Iris pigment epithelial cell (primary cell): ENCODE results near the gene COL21A1.
"Not testable (repeated sequence)": the region's sequence is repeated elsewhere in the genome, so short reads cannot be mapped to it uniquely, and the experiment has no call there.

ENCODE experiments used
- DNase-seq: peaks from one replicate; pipeline ENCODE4 v3.0.0-alpha.2; 2011; ENCODE audit warnings: low read depth

The COL21A1 gene

DNA sequence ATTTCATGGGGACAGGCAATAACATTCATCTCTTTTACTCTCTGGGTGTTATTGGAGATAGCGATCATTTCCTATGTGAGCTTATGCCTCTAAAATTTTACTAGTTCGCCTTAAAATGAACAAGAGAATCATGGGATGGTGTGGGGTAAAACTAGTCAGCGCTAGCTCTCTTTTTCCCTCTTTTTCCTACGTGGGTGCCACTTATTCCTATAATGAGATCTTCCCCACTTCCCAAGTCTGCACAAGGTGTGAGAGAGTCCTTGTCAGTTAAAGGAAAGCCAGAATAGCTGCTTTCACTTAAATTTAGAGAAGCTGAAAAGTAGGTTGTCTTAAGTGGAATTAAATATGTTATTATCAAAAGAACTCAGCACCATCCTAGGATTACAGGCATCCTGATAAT, 198.8 kb downstream of the COL21A1 start:
- DNase-seq: no peak

DNA sequence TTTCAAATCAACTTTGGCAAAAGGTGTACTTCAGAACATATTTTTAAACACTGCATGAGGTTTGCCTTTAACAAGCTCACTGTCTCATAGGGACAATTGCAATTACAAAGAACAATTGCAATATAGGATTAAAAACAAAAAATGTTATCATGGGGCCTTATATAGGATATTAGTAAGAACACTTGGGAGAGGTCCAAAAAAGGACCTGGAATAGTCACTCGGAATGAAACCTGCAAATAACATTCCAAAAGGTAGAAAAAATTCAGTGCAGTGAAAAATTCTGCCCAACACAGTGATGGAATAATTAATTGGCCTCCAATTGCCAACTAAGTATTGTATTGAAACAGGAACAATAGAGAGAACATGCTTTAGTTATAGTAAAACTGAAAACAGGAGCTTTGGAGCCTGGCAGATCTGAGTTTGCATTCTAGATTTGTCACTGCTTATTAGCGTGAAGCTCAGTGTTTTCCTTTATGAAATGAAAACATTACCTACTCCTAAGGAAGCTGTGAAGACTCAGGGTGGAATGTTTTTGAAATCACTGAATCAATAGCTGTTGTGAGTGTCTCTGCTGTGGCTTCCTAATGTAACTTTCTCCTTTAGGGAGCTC, 199.3 kb downstream of the COL21A1 start:
- DNase-seq: no peak

DNA sequence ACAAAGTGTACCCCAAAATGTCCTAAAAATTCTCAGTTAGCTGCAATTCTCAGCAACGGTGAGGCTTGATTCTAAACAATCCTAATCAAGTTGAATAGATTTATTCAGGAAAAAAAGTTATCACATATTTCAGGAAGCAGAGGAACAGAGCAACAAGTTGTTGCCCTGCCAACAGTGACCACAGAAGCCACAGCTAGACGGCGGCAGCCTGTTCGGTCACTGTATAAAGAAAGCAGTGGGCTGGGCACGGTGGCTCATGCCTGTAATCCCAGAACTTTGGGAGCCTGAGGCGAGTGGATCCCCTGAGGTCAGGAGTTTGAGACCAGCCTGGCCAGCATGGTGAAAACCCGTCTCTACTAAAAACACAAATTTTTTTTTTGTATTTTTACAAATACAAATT, 200.8 kb downstream of the COL21A1 start:
- peak; percentile 82 for DNase-seq

DNA sequence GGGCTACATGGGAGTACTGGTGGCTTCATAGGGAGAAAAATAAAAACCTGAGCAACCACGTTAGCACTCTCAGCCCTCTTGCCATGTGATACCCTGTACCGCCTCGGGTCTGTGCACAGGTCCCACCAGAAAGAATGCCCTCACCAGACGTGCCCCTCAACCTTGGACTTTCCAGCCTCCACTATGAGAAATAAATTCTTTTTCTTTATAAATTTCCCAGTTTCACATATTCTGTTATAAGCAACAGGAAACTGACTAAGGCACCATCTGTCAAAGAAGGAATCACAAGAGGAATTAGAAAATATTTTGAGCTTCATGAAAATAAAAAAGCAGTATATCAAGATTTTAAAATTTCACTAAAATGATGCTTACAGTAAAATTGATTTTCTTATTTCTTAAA, 203.6 kb downstream of the COL21A1 start:
- no peak for DNase-seq

GRCh38 chr6:56043076-56043475, 204.3 kb downstream of the COL21A1 start:
- no peak for DNase-seq

- no peak for DNase-seq
These were observed 205.8 kb downstream of the COL21A1 start for GRCh38 chr6:56041591-56041990.

DNA sequence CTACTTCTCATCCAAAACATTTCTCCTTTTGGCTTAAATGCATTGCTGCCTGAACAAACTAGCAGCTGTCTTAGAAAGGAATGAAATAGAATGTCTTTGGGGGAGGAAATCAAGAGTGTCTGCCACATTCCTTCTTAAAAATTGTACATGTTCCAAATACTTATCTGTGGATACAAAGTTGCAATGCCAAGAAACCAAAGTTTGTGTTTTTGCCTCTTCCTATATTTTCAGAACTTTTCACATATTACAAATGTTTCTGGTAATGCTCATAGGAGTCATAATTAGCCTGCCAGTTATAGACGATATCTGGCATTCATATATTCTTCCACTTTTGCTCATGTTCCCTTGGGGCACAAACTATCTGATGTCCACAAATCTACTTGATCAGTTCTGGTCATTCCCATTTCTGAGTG, 206.5 kb downstream of the COL21A1 start:
- peak; percentile 76 for DNase-seq

DNA sequence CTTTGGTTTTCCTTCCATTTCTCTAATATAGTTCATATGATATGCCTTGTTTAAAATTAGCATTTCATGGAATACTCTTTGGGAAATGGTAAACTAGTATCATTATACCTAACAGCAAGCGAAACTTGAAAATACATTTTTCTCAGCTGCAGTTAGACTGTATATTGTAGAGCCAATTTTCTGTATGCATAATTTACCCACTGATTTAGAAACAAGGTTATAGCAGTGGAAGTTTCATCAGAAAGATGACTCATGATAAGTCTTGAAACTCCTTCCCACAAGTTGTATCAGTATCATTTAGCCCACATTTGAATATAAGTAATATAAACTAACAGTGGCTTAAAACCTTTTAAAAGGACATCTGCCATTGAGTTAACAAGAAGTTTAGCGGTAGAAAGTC, 207.2 kb downstream of the COL21A1 start:
- DNase-seq: peak; percentile 91

GRCh38 chr6:56038764-56039163, 208.6 kb downstream of the COL21A1 start:
- DNase-seq: no peak

DNA sequence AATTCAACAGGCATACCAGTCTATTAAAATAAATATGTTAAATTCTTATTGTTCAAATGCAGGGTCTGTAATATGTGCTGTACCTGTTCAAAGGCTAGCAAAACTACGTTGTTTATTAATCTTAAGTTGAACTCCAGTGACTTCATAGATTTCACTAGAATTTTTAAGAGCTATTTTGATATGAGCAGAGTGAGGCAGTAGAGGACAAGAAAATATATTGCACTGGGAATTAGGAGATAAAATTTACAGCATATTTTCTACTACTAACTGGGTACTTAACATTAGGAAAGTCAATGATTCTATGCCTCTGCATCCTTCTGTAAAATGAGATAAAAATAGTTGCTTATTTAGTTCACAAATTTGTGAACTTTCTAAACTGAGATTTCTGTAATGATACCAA, 209.8 kb downstream of the COL21A1 start:
- DNase-seq: no peak

GRCh38 chr6:56036916-56037600, 210.3 kb downstream of the COL21A1 start:
- no peak for DNase-seq

DNA sequence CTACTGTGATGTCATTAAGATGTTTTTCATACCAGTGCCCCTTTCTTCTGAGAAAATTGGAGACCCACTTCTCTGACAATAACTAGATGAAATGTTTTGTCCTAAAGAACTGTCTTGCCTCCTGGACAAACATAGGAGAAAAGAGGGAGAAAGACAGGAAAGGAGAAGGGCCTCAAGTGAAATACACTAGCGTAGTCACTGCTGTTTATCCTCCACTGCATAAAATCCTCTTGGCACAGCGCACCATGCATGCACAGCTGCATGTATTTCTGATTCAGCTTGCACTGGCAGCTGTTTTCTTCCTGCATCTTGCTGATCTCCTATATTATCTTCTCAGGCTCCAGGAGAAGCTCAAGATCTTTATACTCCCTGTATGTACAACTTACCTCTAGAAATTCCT, 214.0 kb downstream of the COL21A1 start:
- no peak for DNase-seq

- DNase-seq: no peak
These were observed 214.6 kb downstream of the COL21A1 start for GRCh38 chr6:56032715-56033260.

GRCh38 chr6:56027865-56028264, 219.5 kb downstream of the COL21A1 start:
- no peak for DNase-seq

- peak; percentile 49 for DNase-seq
These were observed 220.8 kb downstream of the COL21A1 start for GRCh38 chr6:56026455-56027180.

DNA sequence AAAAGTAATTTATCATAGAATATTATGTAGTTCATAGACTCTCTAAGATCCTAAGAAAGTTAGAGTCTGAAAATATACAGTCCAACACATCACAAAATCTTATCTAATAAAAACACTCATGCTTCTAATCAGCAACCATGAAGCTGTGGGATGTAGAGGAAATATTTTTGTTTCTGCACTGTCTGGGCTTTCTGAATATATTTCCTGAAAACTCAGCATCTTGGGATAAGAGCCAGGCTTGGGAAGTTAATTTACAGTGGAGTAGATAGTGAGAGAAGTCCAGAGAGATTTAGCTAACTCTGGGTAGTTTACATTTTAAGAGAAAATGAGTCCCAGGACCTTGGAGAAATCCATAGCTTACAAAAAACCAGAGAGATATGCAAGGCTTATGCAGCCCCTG, 221.6 kb downstream of the COL21A1 start:
- DNase-seq: no peak

- no peak for DNase-seq
These were observed 222.4 kb downstream of the COL21A1 start for GRCh38 chr6:56024931-56025330.

GRCh38 chr6:56023829-56024228, 223.6 kb downstream of the COL21A1 start:
- DNase-seq: no peak

- no peak for DNase-seq
These were observed 224.7 kb downstream of the COL21A1 start for GRCh38 chr6:56022678-56023077.

- DNase-seq: no peak
These were observed 225.4 kb downstream of the COL21A1 start for GRCh38 chr6:56021943-56022342.

- DNase-seq: peak; percentile 73
These were observed 227.4 kb downstream of the COL21A1 start for GRCh38 chr6:56019973-56020372.

- DNase-seq: no peak
These were observed 230.2 kb downstream of the COL21A1 start for GRCh38 chr6:56017198-56017597.

DNA sequence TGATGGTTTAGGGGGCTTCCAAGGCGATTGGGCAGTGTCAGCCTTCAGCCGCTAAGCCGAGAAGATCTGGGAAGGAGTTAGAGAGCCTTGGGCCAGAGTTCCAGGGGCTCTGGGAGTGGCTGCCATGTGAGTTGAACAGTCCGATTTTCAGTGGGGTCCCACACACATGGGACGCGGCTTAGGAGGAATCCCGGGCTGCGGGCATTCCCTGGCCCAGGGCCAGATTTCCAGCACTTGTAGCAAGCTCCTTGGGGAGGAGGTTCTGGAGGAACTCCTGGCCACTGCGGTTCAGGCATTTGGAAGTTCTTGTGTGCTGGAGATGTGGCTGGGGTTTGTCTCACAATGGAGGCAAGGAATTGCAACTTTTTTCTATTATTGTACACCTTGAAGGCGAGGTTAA, 233.3 kb downstream of the COL21A1 start:
- DNase-seq: not testable (repeated sequence)
